PC-3 (cell line): ENCODE results near the gene PRXL2B. TPM values are rescaled to one million over a fixed set of nuclear protein-coding genes. Genes with fewer than 3 reads are reported as not detected.

Experiments used
- ATAC-seq: fragments of 200-7000 bp; cut with Tn5 transposase; 2 replicates; pipeline ENCODE4 v1.9.1; 2020; ENCODE audit warnings: mild to moderate bottlenecking, moderate library complexity
- BruUV-seq: library from RNA; stranded (reverse); fragments of 400-500 nt; replicated peaks from 2 replicates; lab custom pipeline; 2021; lab: Mats Ljungman, UMichigan
- CTCF ChIA-PET: fragments of 300-600 bp; sonication (Branson Sonifier 250); formaldehyde crosslinking; loops from one replicate; lab custom pipeline; 2022; ENCODE audit warnings: antibody characterized with exemption; lab: Charles Lee
- POLR2A ChIA-PET: fragments of 300-600 bp; sonication (Branson Sonifier 250); formaldehyde crosslinking; loops from one replicate; lab custom pipeline; 2022; ENCODE audit warnings: antibody characterized with exemption; ENCODE audit not compliant: unreplicated experiment; lab: Charles Lee
- DNase-seq: peaks from one replicate; pipeline ENCODE4 v3.0.0-alpha.2; 2015
- H2AFZ ChIP-seq: fragments of 300-600 bp; sonication (generic); 2 replicates; pipeline ENCODE4 v1.6.0; 2016; ENCODE audit warnings: antibody characterized with exemption, low read length
- H3F3A ChIP-seq: fragments of 300-600 bp; sonication (generic); one replicate; pipeline ENCODE4 v1.6.0; 2017; ENCODE audit warnings: antibody characterized with exemption, low read length, control low read depth, mild to moderate bottlenecking; ENCODE audit not compliant: unreplicated experiment
- H3K27ac ChIP-seq: fragments of 300-600 bp; sonication (generic); 2 replicates; pipeline ENCODE4 v1.5.1; 2016; ENCODE audit warnings: mild to moderate bottlenecking, low read length
- H3K27me3 ChIP-seq: fragments of 300-600 bp; sonication (generic); 2 replicates; pipeline ENCODE4 v1.6.1; 2016; ENCODE audit warnings: low read length, mixed read lengths
- H3K36me3 ChIP-seq: fragments of 300-600 bp; sonication (generic); 2 replicates; pipeline ENCODE4 v1.6.1; 2016; ENCODE audit warnings: low read depth, mixed run types, low read length, mixed read lengths
- H3K4me1 ChIP-seq: fragments of 300-600 bp; sonication (generic); 2 replicates; pipeline ENCODE4 v1.5.1; 2016; ENCODE audit warnings: low read length; ENCODE audit not compliant: insufficient read depth
- H3K4me2 ChIP-seq: fragments of 300-600 bp; sonication (generic); 2 replicates; pipeline ENCODE4 v1.6.0; 2016; ENCODE audit warnings: low read length
- H3K4me3 ChIP-seq: fragments of 300-600 bp; sonication (generic); 2 replicates; pipeline ENCODE4 v1.5.1; 2016; ENCODE audit warnings: mild to moderate bottlenecking, low read length, mixed read lengths
- H3K79me2 ChIP-seq: fragments of 300-600 bp; sonication (generic); 2 replicates; pipeline ENCODE4 v1.6.1; 2017; ENCODE audit warnings: low read length, mixed read lengths
- H3K9ac ChIP-seq: fragments of 300-600 bp; sonication (generic); 2 replicates; pipeline ENCODE4 v1.6.0; 2016; ENCODE audit warnings: mild to moderate bottlenecking, low read length
- H3K9me2 ChIP-seq: fragments of 300-600 bp; sonication (generic); replicated peaks from 2 replicates; pipeline ENCODE4 v1.6.1; 2016; ENCODE audit warnings: mixed run types, low read length, mixed read lengths
- H3K9me3 ChIP-seq: fragments of 300-600 bp; sonication (generic); 2 replicates; pipeline ENCODE4 v1.6.1; 2016; ENCODE audit warnings: low read length, mixed read lengths
- H4K20me1 ChIP-seq: fragments of 300-600 bp; sonication (generic); 2 replicates; pipeline ENCODE4 v1.6.1; 2016; ENCODE audit warnings: low read length, mixed read lengths
- EZH2 ChIP-seq: fragments of 300-600 bp; sonication (generic); IDR thresholded peaks from one replicate; pipeline ENCODE4 v1.6.1; 2017; ENCODE audit warnings: antibody characterized with exemption, mild to moderate bottlenecking, low read length; ENCODE audit not compliant: unreplicated experiment
- EZH2phosphoT487 ChIP-seq: fragments of 300-600 bp; sonication (generic); IDR thresholded peaks from 2 replicates; pipeline ENCODE4 v1.6.1; 2018; ENCODE audit warnings: mild to moderate bottlenecking, antibody characterized with exemption, low read length, borderline replicate concordance
- intact Hi-C: fragments of 100-400 bp; cut with micrococcal nuclease; formaldehyde crosslinking; loops from 2 replicates; pipeline ENCODE4 v1.9.0; 2023
- total RNA-seq: library from RNA; depleted of rRNA; stranded (reverse); fragments of >200 nt; gene quantifications from 2 replicates; pipeline ENCODE4 v1.2.3, GENCODE V29; 2014
- TF ChIP-seq, protein P1 (sequence below): fragments of 300-600 bp; sonication (generic); conservative IDR thresholded peaks from 2 replicates; pipeline ENCODE4 v1.5.1; 2017; ENCODE audit warnings: antibody characterized with exemption, low read depth, mild to moderate bottlenecking, low read length

The PRXL2B gene
- total RNA-seq, 1 experiment from 2014 or later = 75.0 TPM

DNA sequence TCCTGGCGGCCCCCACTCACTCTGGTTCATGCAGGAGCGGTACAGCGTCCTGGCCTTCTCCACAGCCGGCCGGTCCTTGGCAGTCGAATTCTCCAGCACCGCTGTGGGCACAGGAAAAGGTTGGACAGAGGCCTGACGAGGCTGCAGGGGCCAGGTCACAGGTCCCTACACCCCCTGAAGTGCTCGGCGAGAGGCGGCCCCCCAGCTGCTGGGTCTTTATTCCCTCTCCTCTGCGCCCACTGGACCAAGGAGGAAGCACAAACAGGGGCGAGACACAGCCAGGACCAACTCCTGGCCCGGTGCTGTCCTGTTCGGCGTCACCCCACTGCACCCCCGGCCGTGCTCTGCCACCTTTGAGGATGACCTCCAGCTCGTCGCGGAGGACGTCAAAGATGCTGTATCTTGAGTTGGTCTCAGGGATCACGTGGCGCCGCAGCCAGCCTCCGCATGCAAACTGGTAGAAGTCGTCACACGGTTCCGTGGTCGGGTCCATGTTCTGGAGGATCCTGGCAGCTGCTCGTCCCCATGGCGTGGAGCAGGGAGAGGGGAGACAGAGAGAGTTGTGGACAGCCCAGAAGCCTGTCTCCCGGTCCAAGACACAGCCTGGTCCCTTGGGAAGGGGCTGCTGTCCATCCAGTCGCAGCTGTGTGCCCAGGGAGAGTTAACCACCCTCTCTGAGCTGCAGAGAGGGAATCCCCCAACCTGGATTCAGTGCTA is 22.9 kb downstream of the PRXL2B start:
- CTCF ChIA-PET = no interaction called here
- H3K27me3 ChIP-seq = peaks cover 7% of the 10 kb centered on the region; the same call in 1 of the 2 replicates
- POLR2A ChIA-PET = no interaction called here

DNA sequence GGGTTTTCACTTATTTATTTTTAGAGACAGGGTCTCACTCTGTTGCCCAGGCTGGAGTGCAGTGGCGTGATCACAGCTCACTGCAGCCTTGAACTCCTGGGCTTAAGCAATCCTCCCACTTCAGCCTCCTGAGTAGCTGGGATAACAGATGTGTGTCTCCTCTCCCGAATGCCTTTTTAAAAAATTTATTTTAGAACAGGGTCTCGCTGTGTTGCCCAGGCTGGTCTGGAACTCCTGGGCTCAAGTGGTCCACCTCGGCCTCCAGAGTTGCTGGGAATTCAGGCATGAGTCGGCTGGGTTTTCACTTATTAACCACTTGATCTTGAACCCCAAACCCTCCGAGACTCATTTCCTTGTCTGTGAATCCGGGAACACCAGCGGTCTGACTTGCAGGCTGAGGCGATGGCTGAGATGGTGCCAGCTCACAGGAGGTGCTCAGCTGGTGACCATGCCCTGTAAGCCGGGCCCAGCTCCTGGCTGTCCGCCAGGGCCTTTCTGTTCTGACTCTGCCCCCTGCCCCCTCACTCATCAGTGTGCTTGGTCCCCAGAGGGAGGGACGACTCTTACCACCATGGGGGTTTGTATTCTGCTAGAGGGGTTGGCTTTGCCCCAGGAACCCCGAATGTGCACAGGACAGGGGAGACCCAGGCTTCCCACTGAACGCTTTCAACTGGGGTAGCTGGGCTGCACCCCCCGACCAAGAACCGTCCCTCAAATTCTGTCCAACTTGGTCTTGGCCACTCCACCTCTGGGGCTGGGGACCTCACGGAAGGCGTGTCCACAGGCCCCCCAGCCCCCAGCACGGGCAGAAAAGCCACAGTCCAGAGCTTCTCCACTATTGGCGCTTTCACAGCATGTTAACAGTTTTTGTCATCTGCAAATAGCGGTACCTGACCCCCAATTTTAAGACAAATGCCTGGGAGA is 23.7 kb downstream of the PRXL2B start:
- no peaks in the 10 kb centered on the region for H3F3A ChIP-seq
- H3K4me2 ChIP-seq = no peak overlapping the region
- no peaks in the 10 kb centered on the region for H4K20me1 ChIP-seq
- H3K36me3 ChIP-seq = no peaks in the 10 kb centered on the region
- ChIA-PET POLR2A (no interaction called here), CTCF (no interaction called here)
- H3K27ac ChIP-seq = no peak overlapping the region
- H3K4me3 ChIP-seq = no peak overlapping the region
- no peak for TF ChIP-seq EZH2
- TF ChIP-seq EZH2phosphoT487 = no peak
- TF ChIP-seq, protein P1, sequence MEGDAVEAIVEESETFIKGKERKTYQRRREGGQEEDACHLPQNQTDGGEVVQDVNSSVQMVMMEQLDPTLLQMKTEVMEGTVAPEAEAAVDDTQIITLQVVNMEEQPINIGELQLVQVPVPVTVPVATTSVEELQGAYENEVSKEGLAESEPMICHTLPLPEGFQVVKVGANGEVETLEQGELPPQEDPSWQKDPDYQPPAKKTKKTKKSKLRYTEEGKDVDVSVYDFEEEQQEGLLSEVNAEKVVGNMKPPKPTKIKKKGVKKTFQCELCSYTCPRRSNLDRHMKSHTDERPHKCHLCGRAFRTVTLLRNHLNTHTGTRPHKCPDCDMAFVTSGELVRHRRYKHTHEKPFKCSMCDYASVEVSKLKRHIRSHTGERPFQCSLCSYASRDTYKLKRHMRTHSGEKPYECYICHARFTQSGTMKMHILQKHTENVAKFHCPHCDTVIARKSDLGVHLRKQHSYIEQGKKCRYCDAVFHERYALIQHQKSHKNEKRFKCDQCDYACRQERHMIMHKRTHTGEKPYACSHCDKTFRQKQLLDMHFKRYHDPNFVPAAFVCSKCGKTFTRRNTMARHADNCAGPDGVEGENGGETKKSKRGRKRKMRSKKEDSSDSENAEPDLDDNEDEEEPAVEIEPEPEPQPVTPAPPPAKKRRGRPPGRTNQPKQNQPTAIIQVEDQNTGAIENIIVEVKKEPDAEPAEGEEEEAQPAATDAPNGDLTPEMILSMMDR = no peak
- H3K79me2 ChIP-seq = no peaks in the 10 kb centered on the region
- no peaks in the 10 kb centered on the region for H3K9me3 ChIP-seq
- no peaks in the 10 kb centered on the region for H3K4me1 ChIP-seq
- DNase-seq (no peak), ATAC-seq (no peak)
- intact Hi-C loops = no loop called here
- H3K27me3 ChIP-seq = peaks cover 15% of the 10 kb centered on the region; the same call in 1 of the 2 replicates
- no peak overlapping the region for H2AFZ ChIP-seq
- H3K9me2 ChIP-seq = no peaks in the 10 kb centered on the region
- BruUV-seq = no TSS peak
- H3K9ac ChIP-seq = no peak overlapping the region

More for the DNA sequence above, 22.9 kb downstream of the PRXL2B start:
- Histone ChIP-seq H3K36me3 (no peaks in the 10 kb centered on the region), H3K27ac (no peak overlapping the region), H2AFZ (no peak overlapping the region), H3K4me1 (no peaks in the 10 kb centered on the region), H3K4me3 (no peak overlapping the region), H3K79me2 (no peaks in the 10 kb centered on the region), H3K9me3 (no peaks in the 10 kb centered on the region), H3F3A (no peaks in the 10 kb centered on the region), H3K9me2 (no peaks in the 10 kb centered on the region), H3K4me2 (no peak overlapping the region), H4K20me1 (no peaks in the 10 kb centered on the region), H3K9ac (no peak overlapping the region)
- intact Hi-C loops = no loop called here
- TF ChIP-seq, protein P1 = no peak
- TF ChIP-seq EZH2phosphoT487 = no peak
- no peak for TF ChIP-seq EZH2
- DNase-seq (no peak), ATAC-seq (no peak)
- no TSS peak for BruUV-seq
